HCT116 (cell line): ENCODE data around the gene FOXP1. TPM values are rescaled to one million over a fixed set of nuclear protein-coding genes. Genes with fewer than 3 reads are reported as not detected.

Source experiments
- ATAC-seq: fragments of 200-7000 bp; cut with Tn5 transposase; 2 replicates; pipeline ENCODE4 v1.9.1; 2020; ENCODE audit warnings: mild to moderate bottlenecking, moderate library complexity
- BruUV-seq: library from RNA; stranded (reverse); fragments of 400-500 nt; replicated peaks from 2 replicates; lab custom pipeline; 2021; lab: Mats Ljungman, UMichigan
- CTCF ChIA-PET: fragments of 300-600 bp; sonication (Branson Sonifier 250); formaldehyde crosslinking; loops from one replicate; lab custom pipeline; 2021; ENCODE audit warnings: antibody characterized with exemption; lab: Charles Lee
- POLR2A ChIA-PET: fragments of 300-600, 350-600 bp; sonication (Branson Sonifier 250); formaldehyde crosslinking; loops from one replicate; lab custom pipeline; 2021; ENCODE audit warnings: antibody characterized with exemption; lab: Charles Lee
- RAD21 ChIA-PET, 2 experiments: fragments of 300-600 bp; sonication (Branson Sonifier 250); formaldehyde crosslinking; loops; one replicate each; lab custom pipeline; 2023; ENCODE audit warnings: low total read pairs in 2 of 2; ENCODE audit not compliant: uncharacterized antibody in 2 of 2, unreplicated experiment in 2 of 2, low non-redundant PET in 1 of 2; lab: Charles Lee
- DNase-seq: peaks from one replicate; pipeline ENCODE4 v3.0.0-alpha.2; 2010; ENCODE audit warnings: low read depth, low spot score
- H2AFZ ChIP-seq: fragments of 200-600 bp; shearing (Covaris generic), sonication (generic); 2 replicates; pipeline ENCODE4 v1.6.1; 2017; ENCODE audit warnings: low read depth, mixed run types, mixed read lengths, antibody characterized with exemption, low read length; ENCODE audit not compliant: poor library complexity, severe bottlenecking
- H3K27ac ChIP-seq: 2 replicates; pipeline ENCODE4 v1.5.1; 2012; ENCODE audit warnings: low read depth, low read length
- H3K27me3 ChIP-seq: fragments of 200-600 bp; sonication (generic); 2 replicates; pipeline ENCODE4 v1.6.1; 2016; ENCODE audit warnings: mixed run types, low read length, mixed read lengths; ENCODE audit not compliant: insufficient read depth
- H3K36me3 ChIP-seq, 2 experiments: fragments of 200-500 bp in 1 of 2; fragments of 200-600 bp in 1 of 2; sonication (Bioruptor generic) in 1 of 2; sonication (generic) in 1 of 2; 2 replicates each; pipeline versions ENCODE4 v1.5.1 to v1.6.1; 2014 to 2016; ENCODE audit warnings: low read length in 2 of 2, inconsistent platforms in 1 of 2, mixed read lengths in 1 of 2, mixed run types in 1 of 2; ENCODE audit not compliant: insufficient read depth in 2 of 2, control insufficient read depth in 1 of 2
- H3K4me1 ChIP-seq, 2 experiments: fragments of 200-600 bp in 1 of 2; sonication (generic) in 1 of 2; 2 replicates each; pipeline versions ENCODE4 v1.5.1 to v1.6.1; 2012 to 2017; ENCODE audit warnings: low read length in 2 of 2, inconsistent platforms in 1 of 2, mild to moderate bottlenecking in 1 of 2, mixed read lengths in 1 of 2, mixed run types in 1 of 2, moderate library complexity in 1 of 2; ENCODE audit not compliant: insufficient read depth in 2 of 2, control insufficient read depth in 1 of 2
- H3K4me2 ChIP-seq: fragments of 200-600 bp; sonication (generic); 2 replicates; pipeline ENCODE4 v1.6.1; 2017; ENCODE audit warnings: mixed run types, low read length, mixed read lengths
- H3K4me3 ChIP-seq, 2 experiments: fragments of 200-600 bp in 1 of 2; sonication (generic) in 1 of 2; replicated peaks in 1 of 2; 2 replicates each; pipeline ENCODE4 v1.5.1; 2011 to 2016; ENCODE audit warnings: low read length in 2 of 2, control low read depth in 1 of 2, low read depth in 1 of 2, mild to moderate bottlenecking in 1 of 2, mixed read lengths in 1 of 2, mixed run types in 1 of 2
- H3K79me2 ChIP-seq: fragments of 200-600 bp; sonication (generic); 2 replicates; pipeline ENCODE4 v1.6.1; 2017; ENCODE audit warnings: mild to moderate bottlenecking, mixed run types, low read length, moderate library complexity, mixed read lengths; ENCODE audit not compliant: insufficient read depth
- H3K9ac ChIP-seq: fragments of 200-600 bp; sonication (generic); 2 replicates; pipeline ENCODE4 v1.6.1; 2016; ENCODE audit warnings: low read length, mixed read lengths
- H3K9me2 ChIP-seq: fragments of 200-600 bp; sonication (generic), shearing (Covaris generic); 2 replicates; pipeline ENCODE4 v1.6.1; 2017; ENCODE audit warnings: mixed run types, mild to moderate bottlenecking, moderate library complexity; ENCODE audit not compliant: insufficient read depth
- H3K9me3 ChIP-seq, 2 experiments: fragments of 200-500 bp in 1 of 2; fragments of 200-600 bp in 1 of 2; sonication (Bioruptor generic) in 1 of 2; sonication (generic) in 1 of 2; 2 replicates each; pipeline ENCODE4 v1.6.1; 2014 to 2017; ENCODE audit warnings: low read length in 2 of 2, mixed read lengths in 2 of 2, inconsistent platforms in 1 of 2, low read depth in 1 of 2, mild to moderate bottlenecking in 1 of 2, mixed run types in 1 of 2, moderate library complexity in 1 of 2; ENCODE audit not compliant: control insufficient read depth in 1 of 2, insufficient read depth in 1 of 2
- H4K20me1 ChIP-seq: fragments of 200-600 bp; sonication (generic), shearing (Covaris generic); 2 replicates; pipeline ENCODE4 v1.6.1; 2017; ENCODE audit warnings: mixed run types, mild to moderate bottlenecking, moderate library complexity; ENCODE audit not compliant: insufficient read depth
- CBX3 ChIP-seq: IDR thresholded peaks from 2 replicates; pipeline ENCODE4 v1.6.1; 2012; ENCODE audit warnings: low read depth
- CEBPB ChIP-seq: IDR thresholded peaks from 2 replicates; pipeline ENCODE4 v1.6.1; 2012; ENCODE audit warnings: low read depth
- EGR1 ChIP-seq: IDR thresholded peaks from 2 replicates; pipeline ENCODE4 v1.6.1; 2012; ENCODE audit warnings: low read depth
- ELF1 ChIP-seq: IDR thresholded peaks from 2 replicates; pipeline ENCODE4 v1.6.1; 2012; ENCODE audit warnings: low read depth, borderline replicate concordance
- FOSL1 ChIP-seq: IDR thresholded peaks from 2 replicates; pipeline ENCODE4 v1.6.1; 2012; ENCODE audit warnings: low read depth
- JUND ChIP-seq: IDR thresholded peaks from 2 replicates; pipeline ENCODE4 v1.6.1; 2012
- MAX ChIP-seq: IDR thresholded peaks from 2 replicates; pipeline ENCODE4 v1.6.1; 2012
- POLR2A ChIP-seq: IDR thresholded peaks from 2 replicates; pipeline ENCODE4 v1.7.0; 2011; ENCODE audit warnings: borderline replicate concordance; ENCODE audit not compliant: insufficient read depth, insufficient read length; ENCODE audit errors: extremely low read depth
- RAD21 ChIP-seq: IDR thresholded peaks from 2 replicates; pipeline ENCODE4 v1.6.1; 2012; ENCODE audit warnings: low read depth, mild to moderate bottlenecking
- SP1 ChIP-seq: IDR thresholded peaks from 2 replicates; pipeline ENCODE4 v1.6.1; 2012; ENCODE audit warnings: low read depth
- TCF7L2 ChIP-seq: IDR thresholded peaks from 2 replicates; pipeline ENCODE4 v1.7.0; 2011; ENCODE audit warnings: borderline replicate concordance, inconsistent platforms; ENCODE audit not compliant: insufficient read depth, insufficient read length; ENCODE audit errors: extremely low read depth
- YY1 ChIP-seq: IDR thresholded peaks from 2 replicates; pipeline ENCODE4 v1.6.1; 2011; ENCODE audit warnings: low read length, low read depth, moderate library complexity, mild to moderate bottlenecking; ENCODE audit not compliant: insufficient replicate concordance; ENCODE audit errors: extremely low read depth
- ZBTB33 ChIP-seq: IDR thresholded peaks from 2 replicates; pipeline ENCODE4 v1.6.1; 2011; ENCODE audit warnings: mild to moderate bottlenecking, low read length, moderate library complexity; ENCODE audit not compliant: insufficient replicate concordance; ENCODE audit errors: extremely low read depth
- ZNF274 ChIP-seq: fragments of 200-500 bp; sonication (Bioruptor generic); IDR thresholded peaks from 2 replicates; pipeline ENCODE4 v1.6.1; 2014; ENCODE audit warnings: mild to moderate bottlenecking, low read depth, low read length, inconsistent platforms
- intact Hi-C: fragments of 100-400 bp; cut with micrococcal nuclease; formaldehyde crosslinking; loops from 2 replicates; pipeline ENCODE4 v1.10.0; 2022
- total RNA-seq: library from RNA; stranded (reverse); gene quantifications from one replicate; pipeline ENCODE4 v1.2.1, GENCODE V29; 2021; ENCODE audit not compliant: unreplicated experiment

The FOXP1 gene
- total RNA-seq, 1 experiment from 2014 or later: 11.4 TPM

DNA sequence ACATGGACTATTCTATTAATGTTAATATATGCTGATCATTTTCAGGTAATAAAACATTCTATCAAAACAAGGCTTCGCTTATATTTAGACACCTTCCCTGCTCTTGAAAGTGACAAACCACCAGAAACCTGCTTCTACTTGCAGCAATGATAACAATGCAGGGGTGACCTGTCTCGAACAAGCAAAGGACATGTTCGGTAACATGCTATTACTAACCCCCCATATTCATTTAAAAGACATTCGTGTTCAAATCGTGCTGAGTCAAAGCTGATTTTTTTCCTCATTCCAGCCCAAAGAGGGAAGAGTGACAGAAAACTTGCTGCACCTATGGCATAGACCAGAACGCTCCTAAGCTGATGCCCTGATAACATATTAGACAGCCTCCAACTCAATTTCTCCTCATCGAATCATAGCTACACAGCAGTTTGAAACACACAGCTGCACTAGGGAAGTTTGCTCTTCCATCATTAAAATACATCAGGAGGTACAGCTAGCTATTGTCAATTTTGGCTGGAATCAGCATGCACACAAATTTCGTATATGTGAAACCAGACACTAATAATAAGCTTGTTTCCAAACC, 341.5 kb downstream of the FOXP1 start:
- TF ChIP-seq TCF7L2 (no peak), RAD21 (no peak), ELF1 (no peak), POLR2A (no peak), YY1 (no peak)
- intact Hi-C loops: no loop called here
- ATAC-seq: no peak
- no peaks in the 10 kb centered on the region for H3K36me3 ChIP-seq
- no peak for DNase-seq
- H3K9ac ChIP-seq: no peak overlapping the region
- H3K79me2 ChIP-seq: no peaks in the 10 kb centered on the region
- H3K27ac ChIP-seq: no peak overlapping the region
- H3K4me1 ChIP-seq: no peaks in the 10 kb centered on the region
- ChIA-PET CTCF (no interaction called here), RAD21 (no interaction called here), POLR2A (no interaction called here)
- H3K9me3 ChIP-seq: no peaks in the 10 kb centered on the region
- no peaks in the 10 kb centered on the region for H3K9me2 ChIP-seq
- no peaks in the 10 kb centered on the region; the same call in 1 of the 2 replicates for H4K20me1 ChIP-seq
- BruUV-seq: no TSS peak
- no peak overlapping the region for H2AFZ ChIP-seq
- H3K27me3 ChIP-seq: peaks cover 2% of the 10 kb centered on the region; the same call in 1 of the 2 replicates
- no peak overlapping the region for H3K4me2 ChIP-seq
- no peak overlapping the region for H3K4me3 ChIP-seq

- Histone ChIP-seq H3K9me2 (no peaks in the 10 kb centered on the region), H3K4me3 (no peak overlapping the region), H3K36me3 (no peaks in the 10 kb centered on the region), H3K4me1 (no peaks in the 10 kb centered on the region), H3K9me3 (no peaks in the 10 kb centered on the region), H3K4me2 (no peak overlapping the region), H3K27me3 (peaks cover 2% of the 10 kb centered on the region; the same call in 1 of the 2 replicates), H3K9ac (no peak overlapping the region), H3K79me2 (no peaks in the 10 kb centered on the region), H4K20me1 (no peaks in the 10 kb centered on the region; the same call in 1 of the 2 replicates), H3K27ac (no peak overlapping the region), H2AFZ (no peak overlapping the region)
- CTCF ChIA-PET: no interaction called here
- BruUV-seq: no TSS peak
- POLR2A ChIA-PET: interaction anchor here (0.6 kb wide), 1 partner anchor 12 kb away, joined by 4 read pairs; no protein-coding TSS in a partner anchor
- TF ChIP-seq FOSL1 (no peak), RAD21 (no peak), CBX3 (no peak), ZBTB33 (no peak), JUND (no peak), CEBPB (no peak), MAX (no peak), ELF1 (no peak), ZNF274 (no peak), EGR1 (no peak), SP1 (no peak)
- no peak for DNase-seq
- intact Hi-C loops: no loop called here
- no peak for ATAC-seq
- RAD21 ChIA-PET: no interaction called here
Measured at GRCh38 chr3:71241246-71241901, 342.2 kb downstream of the FOXP1 start.
